CD1c-positive myeloid dendritic cell (primary cell): Measurements from ENCODE around the gene MEGF8.

Experiments
- DNase-seq: peaks from one replicate; pipeline ENCODE4 v3.0.0-alpha.2; 2016; ENCODE audit errors: extremely low spot score

Gene MEGF8

GRCh38 chr19:42353341-42354015 lies 28.0 kb downstream of the MEGF8 start:
- no peak for DNase-seq

DNA sequence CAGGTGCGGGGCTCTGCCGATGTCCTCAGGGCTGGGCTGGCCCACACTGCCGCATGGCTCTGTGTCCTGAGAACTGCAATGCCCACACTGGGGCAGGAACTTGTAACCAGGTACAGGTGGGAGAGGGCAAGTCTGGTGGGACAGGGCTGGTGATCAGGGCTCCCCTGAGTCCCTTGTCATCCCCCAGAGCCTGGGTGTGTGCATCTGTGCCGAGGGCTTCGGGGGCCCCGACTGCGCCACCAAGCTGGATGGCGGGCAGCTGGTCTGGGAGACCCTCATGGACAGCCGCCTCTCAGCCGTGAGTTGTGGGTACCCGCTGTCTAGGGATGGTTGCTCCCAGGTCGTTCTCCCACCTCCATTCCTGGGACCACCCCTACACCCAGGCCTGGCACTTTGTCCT lies 30.5 kb downstream of the MEGF8 start:
- DNase-seq = no peak

DNA sequence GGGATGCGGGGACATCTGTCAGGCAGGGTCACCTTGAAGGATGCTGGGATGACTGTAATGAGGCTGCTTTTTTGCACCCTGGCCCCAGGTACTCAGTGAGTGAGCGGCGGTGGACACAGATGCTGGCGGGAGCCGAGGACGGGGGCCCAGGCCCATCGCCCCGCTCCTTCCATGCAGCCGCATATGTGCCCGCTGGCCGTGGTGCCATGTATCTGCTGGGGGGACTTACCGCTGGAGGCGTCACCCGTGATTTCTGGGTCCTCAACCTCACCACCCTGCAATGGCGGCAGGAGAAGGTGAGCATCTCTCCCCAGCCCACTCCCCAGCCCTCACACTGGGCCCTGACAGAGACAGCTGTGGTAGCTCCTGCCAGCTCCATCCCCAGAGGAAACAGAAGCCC lies 31.3 kb downstream of the MEGF8 start:
- no peak for DNase-seq

- no peak for DNase-seq
Observed at GRCh38 chr19:42357290-42357689, 31.9 kb downstream of the MEGF8 start.

- no peak for DNase-seq
Observed at GRCh38 chr19:42360787-42361544, 35.5 kb downstream of the MEGF8 start.

DNA sequence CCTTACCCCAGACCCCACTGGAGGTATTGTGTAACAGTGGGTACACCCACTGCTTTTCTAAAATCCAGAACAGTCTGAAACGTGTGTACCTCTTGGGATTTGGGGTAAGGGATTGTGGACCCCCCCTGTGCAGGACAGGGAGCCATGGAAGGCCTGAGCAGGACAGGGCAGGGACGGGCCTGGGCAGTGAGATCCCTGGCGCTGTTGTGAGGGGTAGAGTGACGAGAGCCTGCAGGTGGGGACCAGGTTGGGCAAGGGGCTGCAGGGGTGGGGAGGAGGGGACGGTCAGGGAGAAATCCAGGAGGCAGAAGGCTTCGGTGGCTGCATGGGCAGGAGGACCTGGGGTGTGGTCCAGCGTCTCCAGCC lies 36.1 kb downstream of the MEGF8 start:
- no peak for DNase-seq

- no peak for DNase-seq
Observed at GRCh38 chr19:42362342-42362741, 36.9 kb downstream of the MEGF8 start.

GRCh38 chr19:42362891-42363440 lies 37.5 kb downstream of the MEGF8 start:
- no peak for DNase-seq

DNA sequence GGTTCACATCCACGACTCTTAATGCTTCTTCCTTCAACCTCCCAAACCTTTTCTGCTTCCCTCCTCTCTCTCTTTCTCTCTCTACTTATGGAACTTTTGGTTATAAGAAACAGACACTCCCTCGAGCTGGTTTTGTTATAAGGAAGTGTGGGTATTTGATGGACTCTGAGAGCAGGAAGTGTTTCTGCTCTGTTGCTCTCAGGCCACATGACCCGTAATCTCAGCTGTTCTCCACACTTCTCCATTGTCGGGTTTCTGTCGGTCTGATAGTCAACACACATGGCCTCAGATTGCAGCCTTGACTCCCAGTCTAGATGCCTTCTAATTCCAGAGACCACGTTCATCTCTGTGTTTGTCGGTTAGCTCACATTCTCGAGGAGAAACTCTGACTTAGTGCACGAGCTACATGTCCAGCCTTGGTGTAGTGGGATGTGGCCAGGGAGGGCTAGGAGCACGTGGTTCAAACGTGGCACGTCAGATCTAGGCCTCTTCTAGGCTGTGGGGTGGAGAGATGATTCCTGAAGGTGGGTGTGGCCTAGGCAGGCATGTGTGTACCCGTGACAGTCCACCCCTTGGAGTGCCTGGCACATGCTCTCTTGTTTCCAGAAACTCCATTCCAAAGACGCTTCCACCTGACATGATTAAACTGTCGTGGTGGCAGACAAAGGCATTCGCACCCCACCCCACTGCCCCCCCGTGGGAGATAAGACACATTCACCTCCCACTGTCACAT lies 38.3 kb downstream of the MEGF8 start:
- peak; percentile 48 for DNase-seq

GRCh38 chr19:42366673-42367072 lies 41.2 kb downstream of the MEGF8 start:
- DNase-seq = no peak

GRCh38 chr19:42367929-42368328 lies 42.5 kb downstream of the MEGF8 start:
- no peak for DNase-seq

GRCh38 chr19:42368360-42368759 lies 42.9 kb downstream of the MEGF8 start:
- DNase-seq = no peak

DNA sequence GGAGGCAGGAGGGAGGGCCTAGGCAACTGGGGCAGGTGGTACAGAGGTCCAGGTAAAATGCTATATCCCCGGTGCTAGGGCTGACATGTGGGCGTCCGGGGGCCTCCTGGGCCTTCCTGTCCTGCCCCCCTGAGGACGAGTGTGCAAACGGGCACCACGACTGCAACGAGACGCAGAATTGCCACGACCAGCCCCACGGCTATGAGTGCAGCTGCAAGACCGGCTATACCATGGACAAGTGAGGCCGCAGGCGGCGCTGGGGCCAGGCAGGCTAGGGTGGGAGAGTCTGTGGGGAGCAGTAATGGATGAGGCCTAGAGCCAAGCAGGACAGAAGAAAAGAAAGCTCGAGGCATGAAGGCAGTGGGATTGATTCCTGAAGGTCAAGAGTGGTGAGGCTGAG lies 43.3 kb downstream of the MEGF8 start:
- no peak for DNase-seq

- DNase-seq = no peak
Observed at GRCh38 chr19:42369433-42370067, 44.1 kb downstream of the MEGF8 start.

GRCh38 chr19:42370068-42370520 lies 44.7 kb downstream of the MEGF8 start:
- no peak for DNase-seq

- DNase-seq = peak; percentile 17
Observed at GRCh38 chr19:42370626-42371175, 45.3 kb downstream of the MEGF8 start.

DNA sequence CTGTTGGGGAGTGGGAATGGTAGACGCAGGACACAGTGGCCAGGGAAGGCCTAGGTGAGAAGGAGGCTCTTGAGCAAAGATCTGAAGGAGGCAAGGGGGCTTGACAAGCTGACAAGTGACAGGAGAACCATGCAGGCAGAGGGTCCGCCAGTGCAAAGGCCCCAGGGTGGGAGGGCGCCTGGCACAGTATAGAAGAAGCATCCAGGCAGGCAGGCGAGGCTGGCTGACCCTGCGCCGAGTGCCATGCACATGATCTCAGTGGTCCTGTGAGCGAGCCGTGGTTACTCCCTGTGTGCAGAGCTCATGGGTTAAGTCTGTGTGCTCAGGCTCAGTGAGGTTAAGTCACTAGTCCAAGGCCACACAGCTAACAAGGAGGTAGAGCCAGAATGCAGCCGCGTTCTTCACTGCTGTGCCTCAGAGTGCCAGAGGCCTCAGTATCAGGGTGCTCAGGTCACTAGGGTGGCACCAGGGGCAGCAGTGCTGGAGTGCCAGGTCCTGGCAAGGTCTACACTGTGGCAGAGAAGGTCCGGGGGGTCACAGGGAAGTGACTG lies 49.5 kb downstream of the MEGF8 start:
- no peak for DNase-seq

- DNase-seq = no peak
Observed at GRCh38 chr19:42375415-42376176, 50.2 kb downstream of the MEGF8 start.

DNA sequence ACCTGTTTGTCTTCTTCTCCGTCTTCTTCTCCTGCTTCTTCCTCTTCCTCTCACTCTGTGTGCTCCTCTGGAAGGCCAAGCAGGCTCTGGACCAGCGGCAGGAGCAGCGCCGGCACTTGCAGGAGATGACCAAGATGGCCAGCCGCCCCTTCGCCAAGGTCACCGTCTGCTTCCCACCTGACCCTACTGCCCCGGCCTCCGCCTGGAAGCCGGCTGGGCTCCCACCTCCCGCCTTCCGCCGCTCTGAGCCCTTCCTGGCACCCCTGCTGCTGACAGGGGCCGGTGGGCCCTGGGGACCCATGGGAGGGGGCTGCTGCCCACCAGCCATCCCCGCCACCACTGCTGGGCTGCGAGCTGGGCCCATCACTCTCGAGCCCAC lies 50.7 kb downstream of the MEGF8 start:
- no peak for DNase-seq
